HepG2 (cell line): Measurements from ENCODE around the gene ZSCAN21. TPM values are rescaled to one million over a fixed set of nuclear protein-coding genes. Genes with fewer than 3 reads are reported as not detected.

Source experiments
- CHCHD3 ChIP-seq: sonication (generic); formaldehyde crosslinking; IDR thresholded peaks from 2 replicates; pipeline ENCODE4 v1.8.0; 2022; ENCODE audit warnings: mild to moderate bottlenecking, missing genetic modification reagents, moderate library complexity
- FIP1L1 ChIP-seq: fragments of 200-400 bp; formaldehyde crosslinking; IDR thresholded peaks from 2 replicates; pipeline ENCODE4 v1.6.1; 2018; ENCODE audit warnings: low read depth, mild to moderate bottlenecking, low read length, moderate library complexity, borderline replicate concordance; ENCODE audit not compliant: insufficient read depth
- FUBP1 ChIP-seq: sonication (generic); formaldehyde crosslinking; IDR thresholded peaks from 2 replicates; pipeline ENCODE4 v1.5.1; 2020; ENCODE audit warnings: missing genetic modification reagents, mild to moderate bottlenecking, borderline replicate concordance
- IKZF5 ChIP-seq: IDR thresholded peaks from 2 replicates; pipeline ENCODE4 v1.6.1; 2018; ENCODE audit warnings: missing genetic modification reagents, mild to moderate bottlenecking, missing compliant biosample characterization
- JUN ChIP-seq: sonication (generic); formaldehyde crosslinking; IDR thresholded peaks from 2 replicates; pipeline ENCODE4 v1.4.0; 2020; ENCODE audit warnings: mild to moderate bottlenecking, missing genetic modification reagents
- NFKB2 ChIP-seq: sonication (generic); formaldehyde crosslinking; IDR thresholded peaks from 2 replicates; pipeline ENCODE4 v1.4.0; 2020; ENCODE audit warnings: missing genetic modification reagents, borderline replicate concordance
- PREB ChIP-seq: sonication (generic); formaldehyde crosslinking; IDR thresholded peaks from 2 replicates; pipeline ENCODE4 v1.4.0; 2020; ENCODE audit warnings: missing genetic modification reagents
- RCOR2 ChIP-seq: IDR thresholded peaks from 2 replicates; pipeline ENCODE4 v1.6.1; 2016; ENCODE audit warnings: missing biosample characterization, missing genetic modification reagents
- SKI ChIP-seq: fragments of 450-650 bp; IDR thresholded peaks from one replicate; pipeline ENCODE4 v1.6.1; 2018; ENCODE audit warnings: mild to moderate bottlenecking; ENCODE audit not compliant: partially characterized antibody
- SOX6 ChIP-seq, 2 experiments: fragments of 450-650 bp in 1 of 2; sonication (generic) in 1 of 2; formaldehyde crosslinking in 1 of 2; IDR thresholded peaks; 2 replicates each; pipeline versions ENCODE4 v1.4.0 to v1.6.1; 2017 to 2020; ENCODE audit warnings: antibody characterized with exemption in 1 of 2, mild to moderate bottlenecking in 1 of 2, missing genetic modification reagents in 1 of 2
- ZC3H13 ChIP-seq: sonication (generic); formaldehyde crosslinking; IDR thresholded peaks from 2 replicates; pipeline ENCODE4 v1.8.1; 2023; ENCODE audit warnings: mild to moderate bottlenecking, missing genetic modification reagents, moderate library complexity
- ZGPAT ChIP-seq: IDR thresholded peaks from 2 replicates; pipeline ENCODE4 v1.6.1; 2016; ENCODE audit warnings: mild to moderate bottlenecking
- ZHX1 ChIP-seq: sonication (generic); formaldehyde crosslinking; IDR thresholded peaks from 2 replicates; pipeline ENCODE4 v1.8.1; 2022; ENCODE audit warnings: low read depth, mild to moderate bottlenecking, missing genetic modification reagents
- ZNF205 ChIP-seq: IDR thresholded peaks from 2 replicates; pipeline ENCODE4 v1.6.1; 2018; ENCODE audit warnings: missing biosample characterization, missing genetic modification reagents
- ZNF253 ChIP-seq: sonication (generic); formaldehyde crosslinking; IDR thresholded peaks from 2 replicates; pipeline ENCODE4 v1.8.0; 2022; ENCODE audit warnings: mild to moderate bottlenecking, missing genetic modification reagents, borderline replicate concordance
- ZNF652 ChIP-seq: IDR thresholded peaks from 2 replicates; pipeline ENCODE4 v1.6.1; 2016; ENCODE audit warnings: low read depth, borderline replicate concordance
- ZNF883 ChIP-seq: sonication (generic); formaldehyde crosslinking; IDR thresholded peaks from 2 replicates; pipeline ENCODE4 v1.5.1; 2020; ENCODE audit warnings: mild to moderate bottlenecking, missing genetic modification reagents; ENCODE audit errors: not compliant biosample characterization
- ZSCAN12 ChIP-seq: sonication (generic); formaldehyde crosslinking; IDR thresholded peaks from 2 replicates; pipeline ENCODE4 v1.9.0; 2021; ENCODE audit warnings: mild to moderate bottlenecking, missing genetic modification reagents
- ZZZ3 ChIP-seq: sonication (generic); formaldehyde crosslinking; IDR thresholded peaks from 2 replicates; pipeline ENCODE4 v1.4.0; 2020; ENCODE audit warnings: missing genetic modification reagents, mild to moderate bottlenecking, borderline replicate concordance
- polyA plus RNA-seq, 8 experiments: library from polyadenylated mRNA; depleted of rRNA in 3 of 8; stranded (reverse) in 7 of 8; unstranded in 1 of 8; fragments of >200 nt; fragmentation: Illumina TruSeq in 4 of 8; extraction: Trizol in 4 of 8; gene quantifications; 2 replicates each; pipeline versions ENCODE4 v1.2.1 to v1.2.3, GENCODE V29; 2011 to 2016; ENCODE audit warnings: low read depth in 4 of 8, missing spikeins in 1 of 8, mixed read lengths in 1 of 8; ENCODE audit not compliant: insufficient read depth in 1 of 8
- total RNA-seq, 5 experiments: library from RNA; depleted of rRNA; stranded (reverse); fragments of >200 nt; fragmentation: Illumina TruSeq; extraction: Trizol; gene quantifications; 2 replicates each; pipeline ENCODE4 v1.2.3, GENCODE V29; 2016; ENCODE audit warnings: low read depth in 1 of 5

Gene ZSCAN21
- total and polyA plus RNA-seq, 2 of the 13 experiments (the other 11 are each of a cell fraction or from before 2014, with no cell fraction given), result 7.0 to 10.0 TPM

- TF ChIP-seq ZGPAT (CRISPR knock-in tag) (peak; percentile 27; the same call in 1 of the 2 replicates), NFKB2 (CRISPR knock-in tag) (peak; percentile 24; the same call in 1 of the 2 replicates), CHCHD3 (no peak), JUN (CRISPR knock-in tag) (no peak), ZHX1 (CRISPR knock-in tag) (no peak), PREB (CRISPR knock-in tag) (no peak), ZNF205 (CRISPR knock-in tag) (no peak), FIP1L1 (no peak), IKZF5 (CRISPR knock-in tag) (peak; percentile 70; the same call in 1 of the 2 replicates), ZNF883 (CRISPR knock-in tag) (no peak), SOX6 (IDR thresholded peaks at IDR 0.05) (no peak), SOX6 (CRISPR knock-in tag; IDR thresholded peaks at IDR 0.05) (peak; percentile 31; the same call in 1 of the 2 replicates), ZNF253 (CRISPR knock-in tag) (no peak), FUBP1 (CRISPR knock-in tag) (no peak), RCOR2 (CRISPR knock-in tag) (peak; percentile 56; the same call in 1 of the 2 replicates), ZNF652 (CRISPR knock-in tag) (no peak), ZZZ3 (no peak), ZSCAN12 (CRISPR knock-in tag) (no peak), ZC3H13 (no peak), SKI (no peak)
Measured at GRCh38 chr7:100017300-100017699, 32.3 kb upstream of the ZSCAN21 start (continued).
